ENCODE data around the gene MPL. TPM values are rescaled to one million over a fixed set of nuclear protein-coding genes. Genes with fewer than 3 reads are reported as not detected.

The MPL gene
- total RNA-seq, 1 donor from 2014 or later: not detected

DNA sequence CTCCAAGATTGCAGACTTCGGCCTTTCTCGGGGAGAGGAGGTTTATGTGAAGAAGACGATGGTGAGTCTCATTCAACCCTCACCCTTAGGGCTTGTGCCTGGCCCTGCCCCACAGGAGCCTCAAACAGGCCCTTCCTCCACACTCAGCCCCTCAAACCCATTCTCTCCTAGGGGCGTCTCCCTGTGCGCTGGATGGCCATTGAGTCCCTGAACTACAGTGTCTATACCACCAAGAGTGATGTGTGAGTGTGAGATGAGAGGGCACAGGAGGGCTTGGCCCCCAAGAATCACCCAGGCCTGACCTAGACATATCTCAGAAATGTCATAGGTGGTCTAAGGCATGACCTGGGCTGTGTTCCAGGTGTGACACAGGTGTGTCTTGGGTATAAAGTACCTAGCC lies 18.3 kb upstream of the MPL start:
- H3K9me3 ChIP-seq (ENCODE audit: insufficient read depth, low read depth, low read length): no peaks in the 10 kb centered on the region
- H3K4me3 Mint-ChIP-seq (ENCODE audit: unreplicated experiment): no peak overlapping the region
- no peak overlapping the region for H3K4me3 ChIP-seq (ENCODE audit: insufficient read depth, low read depth, low read length)
- no peak overlapping the region for H3K4me2 ChIP-seq (ENCODE audit: low read length)
- no peak for FAIRE-seq
- H3K36me3 ChIP-seq (ENCODE audit: insufficient read depth, low read length): no peaks in the 10 kb centered on the region
- peaks cover 8% of the 10 kb centered on the region for H3K4me1 Mint-ChIP-seq (ENCODE audit: low read depth, unreplicated experiment)
- peaks cover 14% of the 10 kb centered on the region for H3K27me3 Mint-ChIP-seq (ENCODE audit: low read depth, unreplicated experiment)
- H3K27ac Mint-ChIP-seq (ENCODE audit: unreplicated experiment): no peak overlapping the region
- no peak overlapping the region for H2AFZ ChIP-seq (ENCODE audit: low read depth, low read length)
- TF ChIP-seq, protein P1, sequence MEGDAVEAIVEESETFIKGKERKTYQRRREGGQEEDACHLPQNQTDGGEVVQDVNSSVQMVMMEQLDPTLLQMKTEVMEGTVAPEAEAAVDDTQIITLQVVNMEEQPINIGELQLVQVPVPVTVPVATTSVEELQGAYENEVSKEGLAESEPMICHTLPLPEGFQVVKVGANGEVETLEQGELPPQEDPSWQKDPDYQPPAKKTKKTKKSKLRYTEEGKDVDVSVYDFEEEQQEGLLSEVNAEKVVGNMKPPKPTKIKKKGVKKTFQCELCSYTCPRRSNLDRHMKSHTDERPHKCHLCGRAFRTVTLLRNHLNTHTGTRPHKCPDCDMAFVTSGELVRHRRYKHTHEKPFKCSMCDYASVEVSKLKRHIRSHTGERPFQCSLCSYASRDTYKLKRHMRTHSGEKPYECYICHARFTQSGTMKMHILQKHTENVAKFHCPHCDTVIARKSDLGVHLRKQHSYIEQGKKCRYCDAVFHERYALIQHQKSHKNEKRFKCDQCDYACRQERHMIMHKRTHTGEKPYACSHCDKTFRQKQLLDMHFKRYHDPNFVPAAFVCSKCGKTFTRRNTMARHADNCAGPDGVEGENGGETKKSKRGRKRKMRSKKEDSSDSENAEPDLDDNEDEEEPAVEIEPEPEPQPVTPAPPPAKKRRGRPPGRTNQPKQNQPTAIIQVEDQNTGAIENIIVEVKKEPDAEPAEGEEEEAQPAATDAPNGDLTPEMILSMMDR (IDR thresholded peaks at IDR 0.05; ENCODE audit: insufficient read depth, low read depth, low read length): no peak
- TF ChIP-seq EZH2 (IDR thresholded peaks at IDR 0.05; ENCODE audit: insufficient read depth, low read length): no peak
- H3K9me3 Mint-ChIP-seq (ENCODE audit: unreplicated experiment): peaks cover 2% of the 10 kb centered on the region
- no peaks in the 10 kb centered on the region for H3K4me1 ChIP-seq (ENCODE audit: insufficient read depth, low read length)
- H3K27ac ChIP-seq (ENCODE audit: low read depth, low read length): no peak overlapping the region
- no peaks in the 10 kb centered on the region for H3K27me3 ChIP-seq (ENCODE audit: insufficient read depth, low read length)
- no peaks in the 10 kb centered on the region for H4K20me1 ChIP-seq (ENCODE audit: insufficient read depth, low read length)
- peaks cover 3% of the 10 kb centered on the region for H3K36me3 Mint-ChIP-seq (ENCODE audit: low read depth, unreplicated experiment)
- DNase-seq (ENCODE audit: low read depth): no peak
- no peaks in the 10 kb centered on the region for H3K79me2 ChIP-seq (ENCODE audit: insufficient read depth, low read length)
- H3K9ac ChIP-seq (ENCODE audit: low read length): no peak overlapping the region

DNA sequence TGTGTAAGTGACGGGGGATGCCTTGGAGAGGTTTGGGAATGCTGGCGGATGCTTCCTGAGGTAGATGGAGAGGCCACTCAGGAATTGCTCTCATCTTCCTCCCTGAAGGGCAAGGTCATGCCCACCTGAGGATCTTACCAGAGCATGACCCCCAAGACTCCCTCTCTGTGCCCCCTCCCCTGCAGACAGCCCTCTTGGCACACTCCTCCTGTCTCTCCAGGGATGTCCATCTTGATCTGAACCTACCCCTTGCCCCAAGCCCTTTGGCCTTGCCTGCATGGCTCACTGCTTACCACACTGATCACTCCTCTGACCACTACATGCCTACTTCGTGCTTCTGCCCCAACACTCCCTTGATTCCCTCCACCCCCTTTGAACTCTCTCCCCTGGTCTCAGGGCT lies 17.9 kb upstream of the MPL start:
- H3K27ac Mint-ChIP-seq (ENCODE audit: unreplicated experiment): no peak overlapping the region

DNA sequence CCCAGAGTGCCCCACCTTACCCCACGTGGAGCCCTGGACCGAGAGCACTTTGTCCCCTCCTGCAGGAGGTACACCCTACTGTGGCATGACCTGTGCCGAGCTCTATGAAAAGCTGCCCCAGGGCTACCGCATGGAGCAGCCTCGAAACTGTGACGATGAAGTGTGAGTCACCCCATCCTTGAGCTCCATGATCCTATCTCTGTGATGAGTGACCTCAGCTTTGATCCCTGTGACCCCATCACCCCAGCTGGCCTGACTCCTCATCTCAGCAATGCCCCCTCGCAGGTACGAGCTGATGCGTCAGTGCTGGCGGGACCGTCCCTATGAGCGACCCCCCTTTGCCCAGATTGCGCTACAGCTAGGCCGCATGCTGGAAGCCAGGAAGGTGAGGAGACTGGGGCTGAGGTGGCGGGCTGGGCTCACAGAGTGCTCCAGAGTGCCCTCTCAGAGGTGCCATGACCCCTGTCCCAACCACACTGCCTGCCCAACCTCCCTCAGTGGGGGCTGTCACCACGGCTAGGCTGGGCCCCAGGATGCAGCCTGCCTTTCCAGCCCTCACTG lies 16.2 kb upstream of the MPL start:
- Histone ChIP-seq H4K20me1 (ENCODE audit: insufficient read depth, low read length) (no peaks in the 10 kb centered on the region), H3K4me1 (ENCODE audit: insufficient read depth, low read length) (no peaks in the 10 kb centered on the region), H3K9ac (ENCODE audit: low read length) (no peak overlapping the region), H3K36me3 (ENCODE audit: insufficient read depth, low read length) (no peaks in the 10 kb centered on the region), H3K79me2 (ENCODE audit: insufficient read depth, low read length) (no peaks in the 10 kb centered on the region), H3K4me3 (ENCODE audit: insufficient read depth, low read depth, low read length) (no peak overlapping the region), H3K27ac (ENCODE audit: low read depth, low read length) (no peak overlapping the region), H3K27me3 (ENCODE audit: insufficient read depth, low read length) (no peaks in the 10 kb centered on the region), H2AFZ (ENCODE audit: low read depth, low read length) (no peak overlapping the region), H3K4me2 (ENCODE audit: low read length) (no peak overlapping the region), H3K9me3 (ENCODE audit: insufficient read depth, low read depth, low read length) (no peaks in the 10 kb centered on the region)
- H3K4me1 Mint-ChIP-seq (ENCODE audit: low read depth, unreplicated experiment): peaks cover 9% of the 10 kb centered on the region
- H3K9me3 Mint-ChIP-seq (ENCODE audit: unreplicated experiment): peaks cover 9% of the 10 kb centered on the region
- TF ChIP-seq EZH2 (IDR thresholded peaks at IDR 0.05; ENCODE audit: insufficient read depth, low read length): no peak
- TF ChIP-seq, protein P1 (IDR thresholded peaks at IDR 0.05; ENCODE audit: insufficient read depth, low read depth, low read length): no peak
- DNase-seq (ENCODE audit: low read depth) (no peak), FAIRE-seq (no peak)
- peaks cover 6% of the 10 kb centered on the region for H3K36me3 Mint-ChIP-seq (ENCODE audit: low read depth, unreplicated experiment)
- H3K4me3 Mint-ChIP-seq (ENCODE audit: unreplicated experiment): no peak overlapping the region
- H3K27ac Mint-ChIP-seq (ENCODE audit: unreplicated experiment): no peak overlapping the region
- peaks cover 14% of the 10 kb centered on the region for H3K27me3 Mint-ChIP-seq (ENCODE audit: low read depth, unreplicated experiment)

More for the DNA sequence above, 17.9 kb upstream of the MPL start:
- H4K20me1 ChIP-seq (ENCODE audit: insufficient read depth, low read length): no peaks in the 10 kb centered on the region
- Mint-ChIP-seq H3K4me3 (ENCODE audit: unreplicated experiment) (no peak overlapping the region), H3K9me3 (ENCODE audit: unreplicated experiment) (peaks cover 5% of the 10 kb centered on the region), H3K27me3 (ENCODE audit: low read depth, unreplicated experiment) (peaks cover 14% of the 10 kb centered on the region), H3K36me3 (ENCODE audit: low read depth, unreplicated experiment) (peaks cover 3% of the 10 kb centered on the region), H3K4me1 (ENCODE audit: low read depth, unreplicated experiment) (peaks cover 9% of the 10 kb centered on the region)
- H3K4me3 ChIP-seq (ENCODE audit: insufficient read depth, low read depth, low read length): no peak overlapping the region
- DNase-seq (ENCODE audit: low read depth) (no peak), FAIRE-seq (no peak)
- H3K27ac ChIP-seq (ENCODE audit: low read depth, low read length): no peak overlapping the region
- no peaks in the 10 kb centered on the region for H3K9me3 ChIP-seq (ENCODE audit: insufficient read depth, low read depth, low read length)
- no peak overlapping the region for H2AFZ ChIP-seq (ENCODE audit: low read depth, low read length)
- TF ChIP-seq, protein P1 (IDR thresholded peaks at IDR 0.05; ENCODE audit: insufficient read depth, low read depth, low read length): no peak
- TF ChIP-seq EZH2 (IDR thresholded peaks at IDR 0.05; ENCODE audit: insufficient read depth, low read length): no peak
- H3K27me3 ChIP-seq (ENCODE audit: insufficient read depth, low read length): no peaks in the 10 kb centered on the region
- H3K36me3 ChIP-seq (ENCODE audit: insufficient read depth, low read length): no peaks in the 10 kb centered on the region
- H3K79me2 ChIP-seq (ENCODE audit: insufficient read depth, low read length): no peaks in the 10 kb centered on the region
- H3K4me2 ChIP-seq (ENCODE audit: low read length): no peak overlapping the region
- no peak overlapping the region for H3K9ac ChIP-seq (ENCODE audit: low read length)
- no peaks in the 10 kb centered on the region for H3K4me1 ChIP-seq (ENCODE audit: insufficient read depth, low read length)

Measured in astrocyte (in vitro differentiated cells and primary cell).